ENCODE measurements around the gene GLYATL3.

The GLYATL3 gene

GRCh38 chr6:49548613-49549304 is 49.0 kb downstream of the GLYATL3 start:
- DNase-seq (ENCODE audit: low spot score), result no peak

- no peak for DNase-seq (ENCODE audit: low spot score)
Measured at GRCh38 chr6:49549691-49550491, 50.2 kb downstream of the GLYATL3 start.

GRCh38 chr6:49550492-49551077 is 50.9 kb downstream of the GLYATL3 start, which contains the start of gene C6orf141:
C6orf141 (plus strand) TSS chr6:49550668; CDS start chr6:49550793, 125 bp downstream.
- no peak for DNase-seq (ENCODE audit: low spot score)

GRCh38 chr6:49551078-49551865 is 51.5 kb downstream of the GLYATL3 start:
- DNase-seq (ENCODE audit: low spot score), result no peak

- DNase-seq (ENCODE audit: low spot score), result no peak
Measured at GRCh38 chr6:49551866-49552129, 52.1 kb downstream of the GLYATL3 start.

GRCh38 chr6:49552596-49552995 is 52.9 kb downstream of the GLYATL3 start:
- no peak for DNase-seq (ENCODE audit: low spot score)

- DNase-seq (ENCODE audit: low spot score), result no peak
Measured at GRCh38 chr6:49553384-49553783, 53.7 kb downstream of the GLYATL3 start.

- DNase-seq (ENCODE audit: low spot score), result no peak
Measured at GRCh38 chr6:49555951-49556350, 56.2 kb downstream of the GLYATL3 start.

- DNase-seq (ENCODE audit: low spot score), result no peak
Measured at GRCh38 chr6:49556429-49556837, 56.7 kb downstream of the GLYATL3 start.

GRCh38 chr6:49557177-49557576 is 57.5 kb downstream of the GLYATL3 start:
- no peak for DNase-seq (ENCODE audit: low spot score)

GRCh38 chr6:49558238-49558637 is 58.5 kb downstream of the GLYATL3 start:
- DNase-seq (ENCODE audit: low spot score), result no peak

- no peak for DNase-seq (ENCODE audit: low spot score)
Measured at GRCh38 chr6:49563006-49563886, 63.5 kb downstream of the GLYATL3 start.

GRCh38 chr6:49564552-49564951 is 64.8 kb downstream of the GLYATL3 start:
- no peak for DNase-seq (ENCODE audit: low spot score)

GRCh38 chr6:49565261-49565660 is 65.5 kb downstream of the GLYATL3 start:
- no peak for DNase-seq (ENCODE audit: low spot score)

- no peak for DNase-seq (ENCODE audit: low spot score)
Measured at GRCh38 chr6:49565855-49566254, 66.1 kb downstream of the GLYATL3 start.

GRCh38 chr6:49570474-49571079 is 70.9 kb downstream of the GLYATL3 start:
- peak; percentile 33 for DNase-seq (ENCODE audit: low spot score)

- DNase-seq (ENCODE audit: low spot score), result no peak
Measured at GRCh38 chr6:49576618-49577017, 76.9 kb downstream of the GLYATL3 start.
